A549 (cell line): ENCODE measurements around the gene STK35. TPM values are rescaled to one million over a fixed set of nuclear protein-coding genes. Genes with fewer than 3 reads are reported as not detected.

Experiments
- ATAC-seq, 2 experiments: fragments of 200-7000 bp in 1 of 2; fragments of >200 bp in 1 of 2; cut with Nextera tagmentation in 1 of 2; cut with Tn5 transposase in 1 of 2; 3 replicates each; pipeline versions ENCODE4 v1.8.0 to v1.9.1; 2018 to 2020; ENCODE audit warnings: mild to moderate bottlenecking in 1 of 2, moderate library complexity in 1 of 2
- CTCF ChIA-PET: fragments of 300-600 bp; sonication (Branson Sonifier 250); formaldehyde crosslinking; extraction: SDS; loops from one replicate; lab custom pipeline; 2021; ENCODE audit warnings: antibody characterized with exemption, inconsistent platforms; lab: Yijun Ruan, JAX
- POLR2A ChIA-PET: fragments of 350-600 bp; formaldehyde crosslinking; extraction: SDS; loops from one replicate; lab custom pipeline; 2021; ENCODE audit warnings: antibody characterized with exemption, inconsistent platforms; lab: Yijun Ruan, JAX
- DNase-seq, 2 experiments: peaks; one replicate each; pipeline versions ENCODE4 v3.0.0 to v3.0.0-alpha.2; 2011 to 2016; ENCODE audit warnings: low read depth in 1 of 2, low spot score in 1 of 2
- FAIRE-seq: peaks from 2 replicates; lab custom pipeline; 2011; peaks lifted over from hg19 to GRCh38; lab: Jason Lieb, UNC
- H3K27ac ChIP-seq, 2 experiments: fragments of >200 bp; sonication (Bioruptor Twin); formaldehyde crosslinking; 3 replicates each; pipeline ENCODE4 v1.5.1; 2016 to 2017
- H3K4me1 ChIP-seq: fragments of >200 bp; sonication (Bioruptor Twin); formaldehyde crosslinking; 3 replicates; pipeline ENCODE4 v1.6.1; 2016
- H3K4me2 ChIP-seq: fragments of >200 bp; sonication (Bioruptor Twin); formaldehyde crosslinking; 3 replicates; pipeline ENCODE4 v1.6.1; 2016
- H3K4me3 ChIP-seq: fragments of >200 bp; sonication (Bioruptor Twin); formaldehyde crosslinking; 3 replicates; pipeline ENCODE4 v1.5.1; 2016
- H3K9me3 ChIP-seq: fragments of >200 bp; sonication (Bioruptor Twin); formaldehyde crosslinking; 3 replicates; pipeline ENCODE4 v1.6.1; 2016
- BCL3 ChIP-seq: fragments of >200 bp; sonication (Bioruptor Twin); formaldehyde crosslinking; IDR thresholded peaks from 3 replicates; pipeline ENCODE4 v1.6.1; 2016
- CEBPB ChIP-seq, 2 experiments: fragments of >200 bp in 1 of 2; sonication (Bioruptor Twin) in 1 of 2; formaldehyde crosslinking in 1 of 2; IDR thresholded peaks; 2 replicates each; pipeline ENCODE4 v1.6.1; 2012 to 2016
- CHD4 ChIP-seq: fragments of 200-600 bp; sonication (generic); IDR thresholded peaks from 2 replicates; pipeline ENCODE4 v1.6.1; 2016; ENCODE audit warnings: antibody characterized with exemption, mild to moderate bottlenecking, borderline replicate concordance
- FOSB ChIP-seq: fragments of 250-450 bp; sonication (Bioruptor Pico); IDR thresholded peaks from 2 replicates; pipeline ENCODE4 v1.5.0; 2020; ENCODE audit warnings: mild to moderate bottlenecking, moderate library complexity
- FOXS1 ChIP-seq: fragments of 250-450 bp; sonication (Bioruptor Pico); IDR thresholded peaks from 2 replicates; pipeline ENCODE4 v1.5.0; 2020; ENCODE audit warnings: mild to moderate bottlenecking, moderate library complexity
- HEYL ChIP-seq: fragments of 250-450 bp; sonication (Bioruptor Pico); IDR thresholded peaks from 2 replicates; pipeline ENCODE4 v1.8.0; 2021; ENCODE audit warnings: mild to moderate bottlenecking, moderate library complexity
- HMGXB4 ChIP-seq: fragments of 250-450 bp; sonication (Bioruptor Pico); IDR thresholded peaks from 2 replicates; pipeline ENCODE4 v1.5.0; 2021; ENCODE audit warnings: mild to moderate bottlenecking, moderate library complexity, borderline replicate concordance
- HOXA7 ChIP-seq: fragments of 250-450 bp; sonication (Bioruptor Pico); IDR thresholded peaks from 2 replicates; pipeline ENCODE4 v1.5.0; 2020; ENCODE audit warnings: mild to moderate bottlenecking, moderate library complexity
- JUN ChIP-seq, 2 experiments: fragments of >200 bp; sonication (Bioruptor Twin); formaldehyde crosslinking; IDR thresholded peaks; 2 replicates in 1 of 2; 3 replicates in 1 of 2; pipeline ENCODE4 v1.6.1; 2016 to 2017
- KDM1A ChIP-seq: fragments of 200-600 bp; sonication (generic); IDR thresholded peaks from 2 replicates; pipeline ENCODE4 v1.6.1; 2016; ENCODE audit warnings: low read depth, mild to moderate bottlenecking
- KDM5A ChIP-seq: fragments of 200-600 bp; sonication (generic); IDR thresholded peaks from 2 replicates; pipeline ENCODE4 v1.6.1; 2016; ENCODE audit warnings: antibody characterized with exemption, mild to moderate bottlenecking
- MAFK ChIP-seq: fragments of 450-650 bp; IDR thresholded peaks from 2 replicates; pipeline ENCODE4 v1.6.1; 2014; ENCODE audit not compliant: partially characterized antibody
- MAX ChIP-seq: IDR thresholded peaks from 2 replicates; pipeline ENCODE4 v1.6.1; 2012
- MYC ChIP-seq: IDR thresholded peaks from 2 replicates; pipeline ENCODE4 v1.6.1; 2012; ENCODE audit warnings: mild to moderate bottlenecking, inconsistent platforms, low read length, improper control_type of control experiment, borderline replicate concordance
- PBX3 ChIP-seq: IDR thresholded peaks from 2 replicates; pipeline ENCODE4 v1.6.1; 2012
- RARB ChIP-seq: fragments of 250-450 bp; sonication (Bioruptor Pico); IDR thresholded peaks from 2 replicates; pipeline ENCODE4 v1.8.0; 2021; ENCODE audit warnings: mild to moderate bottlenecking, moderate library complexity
- RCOR1 ChIP-seq: fragments of 150-350 bp; IDR thresholded peaks from 2 replicates; pipeline ENCODE4 v1.6.1; 2014; ENCODE audit warnings: antibody characterized with exemption, low read length, low read depth
- ZFP36 ChIP-seq: fragments of 450-650 bp; IDR thresholded peaks from 2 replicates; pipeline ENCODE4 v1.6.1; 2014; ENCODE audit warnings: borderline replicate concordance; ENCODE audit not compliant: partially characterized antibody
- WGBS: methylation state at CpG from one replicate; pipeline ENCODE4 v1.1.6; 2017; ENCODE audit errors: missing lambda C conversion rate; 5-methylcytosine and 5-hydroxymethylcytosine counted together
- polyA plus RNA-seq, 4 experiments: library from polyadenylated mRNA; depleted of rRNA in 3 of 4; stranded (reverse); fragments of >200 nt; fragmentation: RNase III in 1 of 4; extraction: RNeasy Plus Mini Kit Qiagen cat#74134 plus additional on column Dnase treatment in 1 of 4; gene quantifications; 2 replicates in 3 of 4; 3 replicates in 1 of 4; pipeline ENCODE4 v1.2.3, GENCODE V29; 2011 to 2017

STK35 gene
- polyA plus RNA-seq, 2 of the 4 experiments (the other 2 are of a cell fraction) = 9.0 to 10.0 TPM

- H3K9me3 ChIP-seq = no peaks in the 10 kb centered on the region
- H3K4me1 ChIP-seq = peaks cover 7% of the 10 kb centered on the region
- no peak overlapping the region for H3K27ac ChIP-seq
- H3K4me2 ChIP-seq = no peak overlapping the region
- ATAC-seq (no peak), FAIRE-seq (no peak), DNase-seq (no peak)
- H3K4me3 ChIP-seq = no peak overlapping the region
- no peak for TF ChIP-seq JUN (IDR thresholded peaks at IDR 0.05)
- no peak for TF ChIP-seq CHD4
- TF ChIP-seq MYC = no peak
- TF ChIP-seq ZFP36 = no peak
- TF ChIP-seq CEBPB (IDR thresholded peaks at IDR 0.05) = no peak
- TF ChIP-seq MAFK = no peak
- TF ChIP-seq FOXS1 (CRISPR knock-in tag) = no peak
- TF ChIP-seq HMGXB4 = no peak
- CTCF ChIA-PET = interaction anchor here (0.9 to 3.2 kb wide), 6 partner anchors 16 to 337 kb away, joined by 3 to 16 read pairs (median 5); no protein-coding TSS in a partner anchor
- POLR2A ChIA-PET = interaction anchor here (0.9 kb wide), 1 partner anchor 11 kb away, joined by 3 read pairs; no protein-coding TSS in a partner anchor
- 95% methylated on average over 9 of the region's 9 CpGs for WGBS
Observed at GRCh38 chr20:2114127-2114959, 12.7 kb downstream of the STK35 start.

- no peak for TF ChIP-seq BCL3
- no peak for TF ChIP-seq RCOR1
- TF ChIP-seq KDM5A = no peak
- no peak for TF ChIP-seq RARB (CRISPR knock-in tag)
- no peak for TF ChIP-seq HEYL
- TF ChIP-seq PBX3 = no peak
- no peak for TF ChIP-seq KDM1A
- no peak for TF ChIP-seq MAX
- TF ChIP-seq HOXA7 (CRISPR knock-in tag) = no peak
- no peak for TF ChIP-seq FOSB (CRISPR knock-in tag)
- TF ChIP-seq, all 56 proteins: peak for 0
- ATAC-seq (no peak), FAIRE-seq (no peak), DNase-seq (no peak)
- CTCF ChIA-PET = interaction anchor here (0.8 to 3.2 kb wide), 6 partner anchors 16 to 338 kb away, joined by 3 to 16 read pairs (median 5); no protein-coding TSS in a partner anchor
- POLR2A ChIA-PET = interaction anchor here (0.9 kb wide), 1 partner anchor 12 kb away, joined by 3 read pairs; no protein-coding TSS in a partner anchor
- Histone ChIP-seq H3K4me3 (no peak overlapping the region), H3K27ac (no peak overlapping the region), H3K4me2 (no peak overlapping the region), H3K9me3 (no peaks in the 10 kb centered on the region), H3K4me1 (no peaks in the 10 kb centered on the region; the same call in 1 of the 3 replicates)
- WGBS = 73% methylated on average over 2 of the region's 2 CpGs
Observed at GRCh38 chr20:2114990-2115681, 13.5 kb downstream of the STK35 start.
